Measurements from ENCODE around the gene TM9SF3. TPM values are rescaled to one million over a fixed set of nuclear protein-coding genes. Genes with fewer than 3 reads are reported as not detected.

The TM9SF3 gene
- total and polyA plus RNA-seq, 2 donors (not counting 1 experiment from before 2014, with no cell fraction given): 103 to 107 TPM

DNA sequence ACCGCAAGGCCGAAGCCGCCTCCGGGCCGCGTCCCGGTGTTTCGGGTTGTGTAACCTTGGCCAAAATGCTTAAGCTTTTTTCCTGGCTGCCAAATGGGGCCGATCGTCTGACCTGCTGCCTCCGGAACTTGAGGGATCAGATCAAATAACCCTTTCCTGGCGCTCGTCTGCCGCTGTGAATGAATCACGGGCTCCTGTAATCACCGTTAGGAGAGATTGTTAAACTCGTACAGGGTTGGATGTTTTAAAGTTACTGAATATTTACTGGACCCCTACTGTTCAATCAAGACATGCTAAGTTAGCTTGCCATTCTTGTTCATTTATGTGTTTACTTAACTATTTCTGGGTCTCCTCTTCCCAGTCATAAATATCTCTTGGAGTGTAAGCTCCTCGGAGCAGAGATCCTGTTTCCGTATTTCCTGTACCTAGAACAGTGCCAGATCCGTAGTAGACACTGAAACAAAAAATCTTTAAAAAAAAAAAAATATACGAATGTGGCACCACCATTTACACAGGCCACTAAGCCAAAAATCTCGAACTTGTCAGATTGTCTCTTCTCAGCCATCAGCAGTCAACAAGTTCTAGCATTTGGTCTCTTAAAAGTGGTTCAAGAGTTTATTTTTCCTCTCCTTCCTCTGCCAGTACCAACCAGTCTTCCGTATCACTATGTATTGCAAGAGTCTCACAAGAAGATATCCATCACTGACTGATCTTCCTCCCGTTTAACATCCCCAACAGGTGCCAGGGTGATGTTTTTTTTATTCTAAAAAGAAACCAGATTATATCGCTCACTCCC lies 650 bp upstream of the TM9SF3 start:
- Histone ChIP-seq H3K36me3 (ENCODE audit: control insufficient read depth, insufficient read depth, low read length) (no peaks in the 10 kb centered on the region), H3K9ac (ENCODE audit: insufficient read depth, low read length) (peak overlapping the region; percentile 96), H4K20me1 (ENCODE audit: control insufficient read depth, extremely low read depth, insufficient read depth, low read length) (peaks cover 4% of the 10 kb centered on the region), H3K9me3 (ENCODE audit: control insufficient read depth, insufficient read depth, low read depth, low read length) (no peaks in the 10 kb centered on the region), H3K4me2 (ENCODE audit: extremely low read depth, insufficient read depth, low read length) (peak overlapping the region; percentile 89), H3K79me2 (ENCODE audit: control insufficient read depth, insufficient read depth, low read length) (peaks cover 42% of the 10 kb centered on the region), H2AFZ (ENCODE audit: low read length) (peak overlapping the region; percentile 64), H3K4me3 (replicated peaks in 1 of 4; ENCODE audit: control extremely low read depth in 1 of 4, insufficient read depth in 1 of 4, low read depth in 3 of 4, low read length in 4 of 4) (peak overlapping the region; percentile 59 to 98 (median 71)), H3K4me1 (ENCODE audit: control insufficient read depth, extremely low read depth, insufficient read depth, low read length) (peaks cover 8% of the 10 kb centered on the region), H3K27ac (ENCODE audit: insufficient read depth, low read length) (peak overlapping the region; percentile 97), H3K27me3 (ENCODE audit: control insufficient read depth, insufficient read depth, low read length) (no peaks in the 10 kb centered on the region)
- peak; percentile 79 to 86 for DNase-seq (ENCODE audit: low read depth in 2 of 2)
- TF ChIP-seq, protein P1, sequence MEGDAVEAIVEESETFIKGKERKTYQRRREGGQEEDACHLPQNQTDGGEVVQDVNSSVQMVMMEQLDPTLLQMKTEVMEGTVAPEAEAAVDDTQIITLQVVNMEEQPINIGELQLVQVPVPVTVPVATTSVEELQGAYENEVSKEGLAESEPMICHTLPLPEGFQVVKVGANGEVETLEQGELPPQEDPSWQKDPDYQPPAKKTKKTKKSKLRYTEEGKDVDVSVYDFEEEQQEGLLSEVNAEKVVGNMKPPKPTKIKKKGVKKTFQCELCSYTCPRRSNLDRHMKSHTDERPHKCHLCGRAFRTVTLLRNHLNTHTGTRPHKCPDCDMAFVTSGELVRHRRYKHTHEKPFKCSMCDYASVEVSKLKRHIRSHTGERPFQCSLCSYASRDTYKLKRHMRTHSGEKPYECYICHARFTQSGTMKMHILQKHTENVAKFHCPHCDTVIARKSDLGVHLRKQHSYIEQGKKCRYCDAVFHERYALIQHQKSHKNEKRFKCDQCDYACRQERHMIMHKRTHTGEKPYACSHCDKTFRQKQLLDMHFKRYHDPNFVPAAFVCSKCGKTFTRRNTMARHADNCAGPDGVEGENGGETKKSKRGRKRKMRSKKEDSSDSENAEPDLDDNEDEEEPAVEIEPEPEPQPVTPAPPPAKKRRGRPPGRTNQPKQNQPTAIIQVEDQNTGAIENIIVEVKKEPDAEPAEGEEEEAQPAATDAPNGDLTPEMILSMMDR (conservative IDR thresholded peaks at IDR 0.05 in 1 of 2, IDR thresholded peaks at IDR 0.05 in 1 of 2; ENCODE audit: low read depth in 1 of 2, low read length in 2 of 2): no peak
- TF ChIP-seq EZH2 (IDR thresholded peaks at IDR 0.05; ENCODE audit: low read length, missing control alignments): no peak

DNA sequence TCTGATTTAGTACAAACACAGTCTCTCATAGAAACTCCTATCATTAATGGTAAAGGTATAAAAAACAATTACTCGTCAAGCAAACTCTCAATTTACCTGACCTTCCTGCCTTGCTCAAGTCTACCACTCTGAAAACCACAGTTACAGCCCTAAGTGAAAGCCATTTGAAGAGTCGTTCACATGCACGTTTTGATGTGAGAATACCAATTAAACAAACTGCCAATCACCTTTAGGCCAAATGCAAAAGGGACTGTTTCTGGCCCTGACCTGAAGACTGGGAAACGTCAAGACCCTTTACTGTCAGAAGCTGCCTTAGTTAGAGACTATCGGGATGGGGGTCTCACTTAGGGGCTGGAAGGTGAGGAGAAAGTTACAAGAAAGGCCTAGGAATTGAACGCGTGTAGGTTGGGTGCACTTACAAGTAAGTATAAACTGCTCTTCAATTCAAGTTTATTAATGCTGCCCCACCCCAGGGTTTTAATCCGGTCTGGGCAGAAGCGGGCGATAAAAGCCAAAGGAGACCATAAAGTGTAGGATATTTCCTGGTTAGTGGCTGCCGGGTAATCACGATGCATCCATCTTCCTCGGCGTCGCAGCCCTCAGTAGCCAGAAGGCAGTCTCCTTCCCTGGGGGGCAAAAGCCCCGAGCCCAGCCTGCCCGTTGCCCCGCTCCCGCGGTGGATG lies 935 bp downstream of the TM9SF3 start:
- peaks cover 8% of the 10 kb centered on the region for H3K4me1 ChIP-seq (ENCODE audit: control insufficient read depth, extremely low read depth, insufficient read depth, low read length)
- H4K20me1 ChIP-seq (ENCODE audit: control insufficient read depth, extremely low read depth, insufficient read depth, low read length): peaks cover 5% of the 10 kb centered on the region
- H3K79me2 ChIP-seq (ENCODE audit: control insufficient read depth, insufficient read depth, low read length): peaks cover 58% of the 10 kb centered on the region
- no peaks in the 10 kb centered on the region for H3K9me3 ChIP-seq (ENCODE audit: control insufficient read depth, insufficient read depth, low read depth, low read length)
- TF ChIP-seq EZH2 (IDR thresholded peaks at IDR 0.05; ENCODE audit: low read length, missing control alignments): no peak
- TF ChIP-seq, protein P1 (conservative IDR thresholded peaks at IDR 0.05 in 1 of 2, IDR thresholded peaks at IDR 0.05 in 1 of 2; ENCODE audit: low read depth in 1 of 2, low read length in 2 of 2): no peak
- H3K9ac ChIP-seq (ENCODE audit: insufficient read depth, low read length): peak overlapping the region; percentile 96
- H2AFZ ChIP-seq (ENCODE audit: low read length): no peak overlapping the region
- H3K36me3 ChIP-seq (ENCODE audit: control insufficient read depth, insufficient read depth, low read length): no peaks in the 10 kb centered on the region
- no peaks in the 10 kb centered on the region for H3K27me3 ChIP-seq (ENCODE audit: control insufficient read depth, insufficient read depth, low read length)
- peak overlapping the region; percentile 96 for H3K4me2 ChIP-seq (ENCODE audit: extremely low read depth, insufficient read depth, low read length)
- peak in 1 of 2 donors; percentile 5 for DNase-seq (ENCODE audit: low read depth in 2 of 2)
- peak overlapping the region; percentile 55 to 99 (median 96) for H3K4me3 ChIP-seq (replicated peaks in 1 of 4; ENCODE audit: control extremely low read depth in 1 of 4, insufficient read depth in 1 of 4, low read depth in 3 of 4, low read length in 4 of 4)
- peak overlapping the region; percentile 97 for H3K27ac ChIP-seq (ENCODE audit: insufficient read depth, low read length)

GRCh38 chr10:96584474-96584873 lies 2.3 kb downstream of the TM9SF3 start:
- peaks cover 71% of the 10 kb centered on the region for H3K79me2 ChIP-seq (ENCODE audit: control insufficient read depth, insufficient read depth, low read length)
- H3K27ac ChIP-seq (ENCODE audit: insufficient read depth, low read length): no peak overlapping the region
- H2AFZ ChIP-seq (ENCODE audit: low read length): no peak overlapping the region
- H3K4me1 ChIP-seq (ENCODE audit: control insufficient read depth, extremely low read depth, insufficient read depth, low read length): peaks cover 8% of the 10 kb centered on the region
- no peaks in the 10 kb centered on the region for H3K27me3 ChIP-seq (ENCODE audit: control insufficient read depth, insufficient read depth, low read length)
- H3K9ac ChIP-seq (ENCODE audit: insufficient read depth, low read length): no peak overlapping the region
- H3K4me3 ChIP-seq (replicated peaks in 1 of 4; ENCODE audit: control extremely low read depth in 1 of 4, insufficient read depth in 1 of 4, low read depth in 3 of 4, low read length in 4 of 4): peak overlapping the region in 1 of 4 experiments; percentile 98
- peaks cover 5% of the 10 kb centered on the region for H4K20me1 ChIP-seq (ENCODE audit: control insufficient read depth, extremely low read depth, insufficient read depth, low read length)
- no peaks in the 10 kb centered on the region for H3K9me3 ChIP-seq (ENCODE audit: control insufficient read depth, insufficient read depth, low read depth, low read length)
- no peak for TF ChIP-seq EZH2 (IDR thresholded peaks at IDR 0.05; ENCODE audit: low read length, missing control alignments)
- TF ChIP-seq, protein P1 (conservative IDR thresholded peaks at IDR 0.05 in 1 of 2, IDR thresholded peaks at IDR 0.05 in 1 of 2; ENCODE audit: low read depth in 1 of 2, low read length in 2 of 2): no peak
- no peak overlapping the region for H3K4me2 ChIP-seq (ENCODE audit: extremely low read depth, insufficient read depth, low read length)
- H3K36me3 ChIP-seq (ENCODE audit: control insufficient read depth, insufficient read depth, low read length): no peaks in the 10 kb centered on the region
- DNase-seq (ENCODE audit: low read depth in 2 of 2): no peak
